SIG-M5 treated with dmso at 0.1 percent for 504 hours (cell line): ENCODE measurements around the gene ITGB3.
"Not testable (repeated sequence)": the region's sequence is repeated elsewhere in the genome, so short reads cannot be mapped to it uniquely, and the experiment has no call there.

Experiments used
- DNase-seq: peaks from one replicate; lab custom pipeline; 2025; ENCODE audit not compliant: unreplicated experiment; lab: John Stamatoyannopoulos, UW

ITGB3 gene

GRCh38 chr17:47243737-47244598 is 9.7 kb upstream of the ITGB3 start:
- DNase-seq, result no peak

DNA sequence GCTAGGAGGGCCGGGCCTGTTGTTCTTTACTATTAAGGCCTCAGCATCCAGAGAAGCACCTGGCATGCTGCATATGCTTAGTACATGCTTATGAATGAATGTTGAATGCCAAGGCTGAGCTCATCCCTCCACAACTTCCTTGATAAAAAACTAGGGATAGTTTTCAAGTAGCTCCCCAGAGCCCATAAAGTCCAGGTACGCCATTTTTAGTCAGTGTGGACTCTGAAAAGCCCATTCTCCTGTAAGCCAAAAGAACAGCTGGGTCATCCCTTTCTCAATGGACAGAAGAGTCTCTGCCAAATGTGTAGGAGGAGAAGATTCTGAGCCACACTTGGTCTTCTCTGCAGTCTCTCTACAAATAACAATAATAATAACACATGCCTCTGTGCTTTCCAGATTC is 8.9 kb upstream of the ITGB3 start:
- DNase-seq, result no peak

GRCh38 chr17:47246120-47246519 is 7.5 kb upstream of the ITGB3 start:
- DNase-seq, result no peak

- no peak for DNase-seq
These were observed 2.8 kb upstream of the ITGB3 start for GRCh38 chr17:47250855-47251254.

- no peak for DNase-seq
These were observed 2.1 kb upstream of the ITGB3 start for GRCh38 chr17:47251421-47251940.

DNA sequence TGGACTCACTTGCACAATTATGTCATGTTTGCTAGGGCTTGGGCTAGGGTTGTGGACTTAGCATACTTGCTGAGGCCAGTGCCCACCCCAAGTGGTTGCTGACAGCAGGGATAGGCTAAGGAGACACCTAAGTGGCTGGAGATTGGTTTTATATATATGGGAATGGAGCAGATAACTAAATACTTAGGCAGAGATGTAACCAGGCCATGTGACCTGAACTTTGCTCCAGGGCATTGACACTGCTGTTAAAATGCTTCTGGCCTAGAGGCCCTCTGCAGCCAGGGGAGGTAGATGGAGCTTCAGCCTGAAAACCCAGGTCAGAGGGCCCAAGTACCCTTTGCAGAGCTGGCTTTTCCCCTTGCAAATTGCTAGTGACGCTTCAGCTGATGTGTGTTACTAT is 1.4 kb upstream of the ITGB3 start:
- DNase-seq, result no peak

GRCh38 chr17:47252766-47253512 is 688 bp upstream of the ITGB3 start:
- no peak for DNase-seq

DNA sequence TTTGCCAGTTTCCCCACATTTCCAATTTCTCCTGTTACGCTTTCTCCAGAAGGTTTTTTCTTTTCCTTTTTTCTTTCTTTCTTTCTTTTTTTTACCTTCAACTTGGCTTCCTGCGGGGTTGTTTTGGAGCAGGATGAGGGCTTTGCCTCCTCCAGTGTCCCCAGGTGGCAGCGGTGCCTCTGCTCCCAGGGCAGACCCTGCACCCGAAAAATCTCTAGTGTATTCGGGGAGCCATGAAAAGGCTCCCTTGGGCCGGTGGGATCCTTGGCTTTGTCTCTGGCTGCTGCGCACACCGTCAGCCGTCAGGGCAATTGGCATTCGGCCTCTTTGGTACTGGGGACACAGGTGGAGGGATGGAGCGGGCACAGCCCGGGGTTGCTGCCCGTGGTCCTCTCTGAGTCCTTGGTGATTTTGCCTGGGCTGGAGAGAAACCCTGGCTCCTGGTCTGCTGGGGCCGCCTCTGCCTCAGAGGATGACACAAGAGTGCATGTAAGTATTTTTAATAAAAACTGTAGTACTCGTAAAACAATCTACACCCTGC is 846 bp downstream of the ITGB3 start:
- DNase-seq, result no peak

DNA sequence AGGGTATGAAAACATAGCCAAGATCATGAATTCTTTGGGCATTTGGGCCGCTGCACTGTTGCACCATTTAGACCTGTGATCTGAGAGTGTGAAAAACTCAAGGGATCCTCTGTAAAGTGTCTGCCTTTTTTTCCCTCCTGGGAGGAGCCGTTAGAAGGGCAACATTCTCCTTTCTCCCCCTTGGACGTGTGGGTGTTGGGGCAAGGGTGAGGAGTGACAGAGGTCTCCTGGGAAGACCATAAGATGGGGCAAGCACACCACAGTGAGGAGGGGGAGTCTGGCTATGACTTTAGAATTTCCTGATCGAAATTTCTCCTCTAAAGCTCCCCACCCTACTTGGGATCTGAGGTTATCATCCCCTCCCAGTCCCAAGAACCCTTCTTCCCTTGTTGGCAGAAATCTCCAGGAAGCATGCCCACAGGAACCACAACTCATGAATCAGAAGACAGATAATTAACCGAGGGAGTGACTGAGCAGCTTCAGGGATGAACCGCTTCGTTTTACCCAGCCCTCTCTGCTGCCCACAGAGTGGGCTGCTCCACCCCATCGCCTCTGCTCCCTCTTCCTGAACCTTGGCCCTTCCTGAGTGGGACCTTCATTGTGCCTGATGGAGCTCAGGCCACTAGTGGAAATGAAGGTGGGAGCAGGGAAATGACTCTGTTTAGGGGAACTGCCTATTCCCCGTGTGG is 4.2 kb downstream of the ITGB3 start:
- no peak for DNase-seq

DNA sequence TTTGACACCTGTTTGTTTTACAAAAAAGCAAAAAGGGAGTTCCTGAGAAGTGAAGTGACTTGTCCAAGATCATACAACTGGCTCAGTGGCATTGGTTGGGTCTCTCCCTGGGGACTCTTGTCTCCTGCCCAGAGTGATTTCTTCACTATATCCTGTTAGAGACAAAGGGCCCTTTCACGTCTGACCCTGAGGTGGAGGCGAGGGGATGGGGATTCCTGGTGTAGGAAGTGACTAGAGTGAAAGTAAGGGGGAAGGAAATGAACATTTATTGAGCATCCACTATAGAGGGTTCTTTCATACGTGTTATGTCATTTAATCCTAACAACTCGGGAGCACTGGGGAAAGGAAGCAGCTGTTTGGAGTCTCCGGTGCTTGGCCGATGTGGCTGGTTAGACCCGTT is 9.0 kb downstream of the ITGB3 start:
- no peak for DNase-seq

DNA sequence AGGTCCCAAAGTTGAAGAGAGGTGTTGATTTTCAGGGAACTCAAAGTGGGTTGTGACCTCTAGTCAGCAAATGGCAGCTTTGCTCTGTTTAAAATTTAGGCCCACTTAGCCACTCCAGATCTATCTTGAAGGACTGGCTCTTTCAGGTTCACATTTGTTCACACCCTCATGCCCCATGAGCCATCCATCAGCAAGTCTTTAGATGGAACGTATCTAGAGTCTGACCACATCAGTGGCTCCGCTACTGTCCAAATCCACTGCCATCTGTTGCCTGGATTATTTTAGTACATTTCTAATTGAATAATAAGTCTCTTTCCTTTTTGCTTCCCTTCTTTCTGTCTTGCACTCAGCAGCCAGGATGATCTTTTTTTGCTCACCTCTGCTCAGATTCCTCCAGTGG is 10.5 kb downstream of the ITGB3 start:
- DNase-seq, result no peak

GRCh38 chr17:47265983-47266541 is 12.4 kb downstream of the ITGB3 start:
- DNase-seq, result no peak

DNA sequence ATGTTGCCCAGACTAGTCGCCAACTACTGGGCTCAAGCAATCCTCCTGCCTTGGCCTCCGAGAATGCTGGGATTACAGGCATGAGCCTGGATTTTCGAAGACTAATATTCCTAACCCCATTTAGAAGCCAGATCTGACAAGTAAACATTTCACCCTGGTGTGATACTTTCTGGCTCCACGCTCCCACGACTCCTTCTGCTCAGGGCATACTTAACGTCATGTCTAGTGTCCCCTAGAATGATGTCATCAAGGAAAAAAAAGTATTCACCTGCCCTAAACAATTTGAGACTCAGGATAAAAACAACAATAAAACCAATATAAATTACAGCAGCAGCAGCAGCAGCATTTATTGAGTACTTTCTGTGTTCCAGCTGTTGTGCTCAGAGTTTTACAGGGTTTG is 13.2 kb downstream of the ITGB3 start:
- no peak for DNase-seq

GRCh38 chr17:47267354-47267828 is 13.8 kb downstream of the ITGB3 start:
- no peak for DNase-seq

DNA sequence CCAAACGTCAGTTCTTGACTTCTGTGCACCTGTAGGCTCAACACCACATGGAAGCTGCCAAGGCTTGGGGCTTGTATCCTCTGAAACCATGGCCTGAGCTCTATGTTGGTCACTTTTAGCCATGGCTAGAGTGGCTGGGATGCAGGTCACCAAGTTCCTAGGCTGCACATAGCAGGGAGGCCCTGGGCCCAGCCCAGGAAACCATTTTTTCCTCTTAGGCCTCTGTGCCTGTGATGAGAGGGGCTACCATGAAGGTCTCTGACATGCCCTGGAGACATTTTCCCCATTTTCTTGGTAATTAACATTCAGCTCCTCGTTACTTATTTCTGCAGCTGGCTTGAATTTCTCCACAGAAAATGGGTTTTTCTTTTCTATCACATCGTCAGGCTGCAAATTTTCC is 15.3 kb downstream of the ITGB3 start:
- DNase-seq, result not testable (repeated sequence)

DNA sequence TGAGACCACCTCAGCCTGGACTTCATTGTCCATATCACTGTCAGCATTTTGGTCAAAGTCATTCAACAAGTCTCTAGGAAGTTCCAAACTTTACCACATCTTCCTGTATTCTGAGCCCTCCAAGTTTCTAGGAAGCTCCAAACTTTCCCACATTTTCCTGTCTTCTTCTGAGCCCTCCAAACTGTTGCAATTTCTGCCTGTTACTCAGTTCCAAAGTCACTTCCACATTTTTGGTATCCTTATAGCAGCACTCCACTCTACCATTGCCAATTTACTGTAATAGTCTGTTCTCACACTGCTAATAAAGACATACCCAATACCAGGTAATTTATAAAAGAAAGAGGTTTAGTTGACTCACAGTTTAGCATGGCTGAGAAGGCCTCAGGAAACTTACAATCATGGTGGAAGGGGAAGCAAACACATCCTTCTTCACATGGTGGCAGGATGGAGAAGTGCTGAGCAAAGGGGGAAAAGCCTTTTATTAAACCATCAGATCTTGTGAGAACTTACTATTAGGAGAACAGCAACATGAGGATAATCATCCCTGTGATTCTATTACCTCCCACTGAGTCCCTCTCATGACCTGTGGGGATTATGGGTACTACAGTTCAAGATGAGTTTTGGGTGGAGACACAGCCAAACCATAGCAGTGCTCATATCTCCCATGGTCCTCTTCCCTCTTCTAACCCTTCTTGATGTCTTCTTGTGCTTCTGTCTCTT is 16.1 kb downstream of the ITGB3 start:
- DNase-seq, result not testable (repeated sequence)

GRCh38 chr17:47270946-47271705 is 17.5 kb downstream of the ITGB3 start:
- no peak for DNase-seq

DNA sequence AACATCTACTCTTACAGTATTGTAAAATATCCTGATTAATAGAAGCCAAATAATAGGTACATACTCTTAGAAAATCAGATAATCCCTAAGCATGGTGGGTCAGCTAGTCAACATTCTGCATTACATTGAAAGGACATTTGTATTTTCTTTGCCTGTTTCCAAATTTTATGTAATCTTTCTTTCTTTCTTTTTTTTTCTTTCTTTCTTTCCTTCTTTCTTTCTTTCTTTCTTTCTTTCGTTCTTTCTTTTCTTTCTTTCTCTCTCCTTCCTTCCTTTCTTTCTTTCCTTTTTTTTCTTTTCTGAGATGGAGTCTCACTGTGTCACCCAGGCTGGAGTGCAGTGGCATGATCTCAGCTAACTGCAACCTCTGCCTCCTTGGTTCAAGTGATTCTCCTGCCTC is 18.9 kb downstream of the ITGB3 start:
- DNase-seq, result no peak

DNA sequence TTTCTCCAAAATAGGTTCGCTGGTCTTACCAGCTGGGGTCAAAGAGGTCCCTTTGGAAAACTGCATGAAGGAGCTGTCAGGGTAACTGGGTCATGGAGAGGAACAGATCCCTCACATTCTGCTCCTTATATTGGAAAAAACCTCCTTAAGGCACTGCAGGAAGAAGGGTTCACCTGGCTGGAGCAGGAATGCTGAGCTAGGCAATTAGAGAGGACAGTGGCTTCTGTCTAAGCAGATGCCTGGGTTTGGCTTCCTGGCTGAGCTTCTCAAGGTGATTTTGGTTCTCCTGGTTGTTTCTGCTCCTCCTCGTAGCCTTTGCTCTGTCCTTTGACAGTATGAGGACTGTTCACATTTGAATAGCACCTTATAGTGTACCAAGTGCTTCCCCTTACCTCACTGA is 19.6 kb downstream of the ITGB3 start:
- no peak for DNase-seq
